C4-2B (cell line): ENCODE results near the gene VPS33B.

Experiments
- ZFX ChIP-seq: fragments of 450-650 bp; IDR thresholded peaks from 2 replicates; pipeline ENCODE4 v1.6.1; 2017
- TF ChIP-seq, protein P1 (sequence below): fragments of 450-650 bp; conservative IDR thresholded peaks from 2 replicates; pipeline ENCODE4 v1.5.1; 2017; ENCODE audit warnings: mild to moderate bottlenecking

DNA sequence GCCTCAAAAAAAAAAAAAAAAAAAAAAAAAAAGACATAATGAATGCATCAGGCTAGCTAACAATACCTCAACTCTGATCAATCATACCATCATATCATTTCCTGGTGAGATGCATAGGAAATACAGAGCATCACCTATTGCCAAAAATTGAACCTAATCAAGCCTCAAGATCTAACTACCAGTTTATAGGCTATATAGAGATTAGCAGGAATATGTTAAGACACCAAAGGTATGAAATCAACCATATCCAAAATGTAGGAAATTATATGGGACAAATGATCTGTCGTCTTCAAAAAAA, 387 bp upstream of the VPS33B start:
- TF ChIP-seq, protein P1, sequence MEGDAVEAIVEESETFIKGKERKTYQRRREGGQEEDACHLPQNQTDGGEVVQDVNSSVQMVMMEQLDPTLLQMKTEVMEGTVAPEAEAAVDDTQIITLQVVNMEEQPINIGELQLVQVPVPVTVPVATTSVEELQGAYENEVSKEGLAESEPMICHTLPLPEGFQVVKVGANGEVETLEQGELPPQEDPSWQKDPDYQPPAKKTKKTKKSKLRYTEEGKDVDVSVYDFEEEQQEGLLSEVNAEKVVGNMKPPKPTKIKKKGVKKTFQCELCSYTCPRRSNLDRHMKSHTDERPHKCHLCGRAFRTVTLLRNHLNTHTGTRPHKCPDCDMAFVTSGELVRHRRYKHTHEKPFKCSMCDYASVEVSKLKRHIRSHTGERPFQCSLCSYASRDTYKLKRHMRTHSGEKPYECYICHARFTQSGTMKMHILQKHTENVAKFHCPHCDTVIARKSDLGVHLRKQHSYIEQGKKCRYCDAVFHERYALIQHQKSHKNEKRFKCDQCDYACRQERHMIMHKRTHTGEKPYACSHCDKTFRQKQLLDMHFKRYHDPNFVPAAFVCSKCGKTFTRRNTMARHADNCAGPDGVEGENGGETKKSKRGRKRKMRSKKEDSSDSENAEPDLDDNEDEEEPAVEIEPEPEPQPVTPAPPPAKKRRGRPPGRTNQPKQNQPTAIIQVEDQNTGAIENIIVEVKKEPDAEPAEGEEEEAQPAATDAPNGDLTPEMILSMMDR = no peak
- no peak for TF ChIP-seq ZFX
